HG02798 (cell line): ENCODE measurements around the gene SPIN3.
"Not testable (repeated sequence)": the region's sequence is repeated elsewhere in the genome, so short reads cannot be mapped to it uniquely, and the experiment has no call there.

ENCODE experiments used
- ATAC-seq: cut with Tn5 transposase; IDR thresholded peaks from one replicate; pipeline ENCODE4 v1.9.1; 2021; ENCODE audit warnings: mild to moderate bottlenecking; ENCODE audit not compliant: unreplicated experiment, poor library complexity

Gene SPIN3

GRCh38 chrX:56995271-56995994 is at the start of gene SPIN3:
Gene SPIN3, minus strand, starts transcription at chrX:56995541. Its CDS starts 594 bp downstream, at chrX:56994947.
- ATAC-seq: peak; percentile 100

GRCh38 chrX:57044245-57044644 is 48.9 kb upstream of the SPIN3 start:
- no peak for ATAC-seq

- not testable (repeated sequence) for ATAC-seq
Observed at GRCh38 chrX:57037265-57037664, 41.9 kb upstream of the SPIN3 start.

DNA sequence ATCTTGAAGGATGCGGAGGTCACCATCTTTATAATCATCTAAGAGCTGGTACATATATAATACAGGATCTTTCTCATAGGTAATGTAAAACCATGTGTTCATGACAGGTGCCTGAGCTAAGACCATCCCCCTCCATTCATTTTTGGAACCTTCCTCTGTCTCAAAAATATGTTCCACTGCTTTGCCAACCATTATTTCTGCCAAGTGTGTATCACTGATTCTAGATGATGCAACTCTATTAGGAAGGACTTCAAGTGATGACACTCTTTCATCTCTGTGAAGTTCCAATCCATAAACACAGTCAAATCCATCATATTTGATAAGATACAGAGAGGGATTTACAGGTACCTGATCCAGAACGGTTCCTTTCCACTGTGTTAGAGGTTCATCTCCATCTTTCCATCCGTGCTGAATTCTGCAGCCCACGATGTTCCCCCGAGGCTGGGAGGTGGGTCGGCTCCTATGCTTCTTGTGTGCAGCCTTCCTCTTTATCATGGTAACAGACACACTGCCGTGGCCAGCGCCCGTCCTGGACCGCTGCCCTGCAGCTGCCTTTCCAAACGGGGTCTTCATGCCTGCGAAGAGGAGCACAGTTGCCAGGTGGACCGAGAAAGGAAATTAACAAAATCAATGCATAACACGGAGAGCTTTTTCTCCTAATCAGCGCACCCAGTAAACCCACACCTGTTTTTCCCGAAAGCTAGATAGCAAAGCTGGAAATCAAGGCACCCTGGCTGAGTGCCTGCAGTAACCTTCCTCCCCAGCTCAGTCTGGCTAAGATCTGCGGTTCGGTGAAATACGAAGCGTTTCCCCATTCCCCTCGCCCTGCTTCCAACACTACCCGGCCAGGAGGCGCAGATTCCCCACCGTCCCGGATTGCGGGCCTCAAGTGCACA is 718 bp downstream of the SPIN3 start:
- ATAC-seq: no peak

DNA sequence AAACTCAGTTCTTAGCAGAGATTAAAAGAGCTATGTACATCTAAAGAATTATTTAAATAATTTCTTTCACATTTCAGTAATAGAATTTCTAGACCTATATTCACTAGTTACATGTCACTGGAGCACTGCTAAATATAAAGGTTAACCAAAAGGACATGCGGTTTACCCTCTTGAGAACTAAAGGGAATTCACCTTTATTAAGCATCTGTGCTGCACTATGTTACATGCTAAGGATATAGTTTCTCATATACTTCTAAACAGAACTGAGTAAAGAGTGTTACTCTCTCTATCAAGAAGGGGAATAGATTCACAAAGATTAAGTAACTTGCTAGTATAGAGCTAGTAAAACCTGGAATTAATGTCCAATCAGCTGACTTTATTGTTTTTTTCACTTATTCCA is 7.6 kb downstream of the SPIN3 start:
- ATAC-seq: peak; percentile 58

DNA sequence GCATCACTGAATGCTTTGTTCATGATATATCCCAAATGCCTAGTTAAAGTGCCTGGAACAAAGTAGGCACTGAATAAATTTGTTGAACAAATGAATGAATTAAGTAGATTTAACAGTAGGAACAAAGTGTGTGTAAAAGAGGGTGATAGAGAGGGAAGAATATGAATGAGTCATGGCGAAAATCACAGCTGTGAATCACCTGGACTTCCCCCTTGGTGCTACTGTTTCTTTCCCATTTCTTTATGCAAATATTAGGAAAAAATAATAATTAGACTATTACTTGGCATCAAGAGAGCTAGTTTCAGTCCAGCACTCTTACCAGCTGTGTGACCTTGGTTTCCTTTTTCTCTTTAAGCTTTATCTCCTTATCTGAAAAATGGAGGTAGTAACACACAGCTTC is 9.2 kb downstream of the SPIN3 start:
- peak; percentile 60 for ATAC-seq

DNA sequence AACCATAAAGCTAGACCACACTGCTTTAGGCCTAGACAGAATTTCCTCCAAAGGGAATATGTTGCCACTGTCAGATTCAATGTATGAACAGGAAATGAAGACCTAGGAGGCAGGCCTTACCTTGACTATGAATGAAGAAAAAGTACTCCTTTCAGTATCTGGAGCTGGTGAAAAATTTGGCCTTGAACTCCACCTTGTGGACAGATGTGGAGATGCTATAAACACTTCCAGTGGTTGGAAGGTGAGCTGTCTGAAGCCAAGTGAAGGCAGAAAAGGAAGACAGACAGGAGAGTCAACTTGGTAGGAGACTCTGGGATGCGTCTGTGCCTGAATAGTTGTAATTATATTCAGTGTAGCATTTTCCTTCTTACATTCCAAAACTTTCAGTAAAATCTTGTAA is 17.2 kb downstream of the SPIN3 start:
- ATAC-seq: peak; percentile 94

- ATAC-seq: no peak
Observed at GRCh38 chrX:56975611-56976010, 19.7 kb downstream of the SPIN3 start.

DNA sequence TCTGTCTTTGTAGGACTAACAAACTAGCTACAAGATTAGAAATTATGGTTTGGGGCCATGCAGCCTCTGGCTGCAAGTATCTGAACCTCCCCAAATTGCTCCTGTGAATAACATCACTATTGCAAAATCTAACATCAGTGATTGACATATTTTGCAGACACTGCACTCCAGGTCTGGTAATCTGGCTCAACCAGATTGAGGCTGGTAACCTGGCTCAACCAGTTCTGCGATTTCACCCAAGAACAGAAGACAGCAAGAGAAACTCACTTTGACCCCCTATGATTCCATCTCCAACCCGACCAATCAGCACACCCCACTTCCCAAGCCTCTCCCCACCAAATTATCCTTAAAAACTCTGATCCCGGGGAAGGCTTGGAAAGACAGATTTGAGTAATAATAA is 20.9 kb downstream of the SPIN3 start:
- ATAC-seq: no peak

DNA sequence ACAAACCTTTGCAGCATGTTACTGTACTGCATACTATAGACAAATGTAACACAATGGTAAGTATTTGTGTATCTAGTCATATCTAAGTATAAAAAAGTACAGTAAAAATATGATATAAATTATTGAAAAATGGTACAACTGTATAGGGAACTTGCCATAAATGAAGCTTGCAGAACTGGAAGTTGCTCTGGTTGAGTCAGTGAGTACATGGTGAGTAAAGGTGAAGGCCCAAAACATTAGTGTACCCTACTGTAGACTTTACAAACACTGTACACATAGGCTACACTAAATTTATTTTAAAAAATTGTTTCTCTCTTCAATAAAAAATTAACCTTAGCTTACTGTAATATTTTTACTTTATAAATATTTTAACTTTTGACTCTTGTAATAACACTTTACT is 25.8 kb downstream of the SPIN3 start:
- ATAC-seq: no peak

GRCh38 chrX:56968980-56969379 is 26.4 kb downstream of the SPIN3 start:
- ATAC-seq: no peak

DNA sequence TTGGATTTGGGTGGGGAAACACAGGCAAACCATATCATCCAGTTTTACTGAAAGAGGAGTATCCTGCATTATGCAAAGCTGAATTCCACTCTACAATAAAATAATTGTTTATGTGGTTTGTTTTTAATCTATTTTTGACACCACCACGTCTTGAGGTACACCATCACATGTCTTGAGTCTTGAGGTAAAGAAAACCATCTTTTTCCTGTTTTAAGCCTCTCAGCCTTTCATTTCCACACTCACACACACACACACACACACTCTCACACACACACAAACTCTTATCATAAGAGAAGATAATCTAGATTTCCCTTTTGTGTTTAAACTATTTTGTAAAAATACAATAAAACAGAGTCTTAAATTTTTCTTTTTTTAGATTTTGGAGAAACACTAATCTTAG is 32.0 kb downstream of the SPIN3 start:
- no peak for ATAC-seq

DNA sequence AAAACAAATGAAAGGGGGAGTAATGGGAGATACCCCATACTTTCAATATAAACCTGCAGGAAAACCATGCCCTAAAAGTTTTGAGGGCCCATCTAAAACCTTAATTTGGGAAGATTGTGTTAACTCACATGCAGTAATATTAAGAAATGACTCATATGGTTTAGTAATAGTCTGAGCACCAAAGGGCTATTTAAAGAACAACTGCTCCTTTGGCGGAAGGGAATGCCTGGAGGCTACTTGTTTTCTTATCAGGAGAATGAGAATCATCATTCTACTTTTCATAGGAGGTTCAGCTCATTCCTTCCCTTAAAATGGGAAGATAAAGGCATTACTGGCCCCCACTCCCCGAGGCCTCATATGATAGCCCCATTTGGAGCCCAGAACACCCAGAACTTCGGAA is 47.6 kb downstream of the SPIN3 start:
- ATAC-seq: no peak

- ATAC-seq: not testable (repeated sequence)
Observed at GRCh38 chrX:56946201-56946600, 49.1 kb downstream of the SPIN3 start.

- ATAC-seq: not testable (repeated sequence)
Observed at GRCh38 chrX:56945226-56945625, 50.1 kb downstream of the SPIN3 start.

GRCh38 chrX:56943264-56943663 is 52.1 kb downstream of the SPIN3 start:
- ATAC-seq: no peak
